PFSK-1 (cell line): ENCODE data around the gene COA4.

Experiments used
- REST ChIP-seq, 2 experiments: IDR thresholded peaks; 2 replicates each; pipeline versions ENCODE4 v1.6.1 to v1.8.0; 2011 to 2012; ENCODE audit warnings: low read depth in 2 of 2, low read length in 2 of 2, control low read depth in 1 of 2, inconsistent platforms in 1 of 2, mild to moderate bottlenecking in 1 of 2, moderate library complexity in 1 of 2; ENCODE audit not compliant: insufficient read depth in 1 of 2
- SIN3A ChIP-seq: IDR thresholded peaks from 2 replicates; pipeline ENCODE4 v1.6.1; 2012; ENCODE audit warnings: mild to moderate bottlenecking, low read length, moderate library complexity, borderline replicate concordance; ENCODE audit not compliant: insufficient read depth
- TAF1 ChIP-seq: IDR thresholded peaks from 2 replicates; pipeline ENCODE4 v1.6.1; 2012; ENCODE audit warnings: low read length, control low read depth, borderline replicate concordance; ENCODE audit not compliant: insufficient read depth

GRCh38 chr11:73894725-73895335 is 18.2 kb upstream of the COA4 start:
- TF ChIP-seq REST (IDR thresholded peaks at IDR 0.05; ENCODE audit: insufficient read depth in 1 of 2, low read depth in 2 of 2, low read length in 2 of 2) (no peak), TAF1 (no peak), SIN3A (no peak)
